Muscle of leg (tissue), 11 donors: Measurements from ENCODE around the gene GUCY2C. TPM values are rescaled to one million over a fixed set of nuclear protein-coding genes. Genes with fewer than 3 reads are reported as not detected.

Source experiments
- DNase-seq: peaks from one replicate; pipeline ENCODE4 v3.0.0; 2013
- H3K27ac ChIP-seq: one replicate; pipeline ENCODE4 v1.5.1; 2013; ENCODE audit warnings: mild to moderate bottlenecking, low read length, control low read depth
- H3K27me3 ChIP-seq: one replicate; pipeline ENCODE4 v1.6.1; 2013; ENCODE audit warnings: low read length; ENCODE audit not compliant: control insufficient read depth, insufficient read depth
- H3K36me3 ChIP-seq: one replicate; pipeline ENCODE4 v1.6.1; 2013; ENCODE audit warnings: low read length; ENCODE audit not compliant: control insufficient read depth, insufficient read depth
- H3K4me1 ChIP-seq: one replicate; pipeline ENCODE4 v1.6.1; 2013; ENCODE audit warnings: low read length; ENCODE audit not compliant: control insufficient read depth, insufficient read depth
- H3K4me3 ChIP-seq: one replicate; pipeline ENCODE4 v1.5.1; 2013; ENCODE audit warnings: low read length, control low read depth
- H3K9me3 ChIP-seq: replicated peaks from 2 replicates; pipeline ENCODE4 v1.6.1; 2013; ENCODE audit warnings: low read depth, low read length; ENCODE audit not compliant: control insufficient read depth
- WGBS: methylation state at CpG from one replicate; pipeline ENCODE4 v1.1.5; 2013; ENCODE audit warnings: missing lambda C conversion rate; ENCODE audit not compliant: insufficient coverage; 5-methylcytosine and 5-hydroxymethylcytosine counted together
- polyA plus RNA-seq, 8 donors: library from polyadenylated mRNA; unstranded; fragments of 120-200 nt; gene quantifications; one replicate each; pipeline versions ENCODE4 v1.2.1 to v1.2.3, GENCODE V29; 2013; ENCODE audit warnings: inconsistent platforms in 1 of 8, low replicate concordance in 1 of 8; ENCODE audit not compliant: insufficient read length in 8 of 8, insufficient read depth in 1 of 8
- total RNA-seq: library from RNA; stranded (reverse); fragments of 120-200 nt; gene quantifications from one replicate; pipeline ENCODE4 v1.2.4, GENCODE V29; 2013

The GUCY2C gene
- total and polyA plus RNA-seq, 9 donors = 0.11 to 6.7 (median 0.22) TPM; not detected in 1

DNA sequence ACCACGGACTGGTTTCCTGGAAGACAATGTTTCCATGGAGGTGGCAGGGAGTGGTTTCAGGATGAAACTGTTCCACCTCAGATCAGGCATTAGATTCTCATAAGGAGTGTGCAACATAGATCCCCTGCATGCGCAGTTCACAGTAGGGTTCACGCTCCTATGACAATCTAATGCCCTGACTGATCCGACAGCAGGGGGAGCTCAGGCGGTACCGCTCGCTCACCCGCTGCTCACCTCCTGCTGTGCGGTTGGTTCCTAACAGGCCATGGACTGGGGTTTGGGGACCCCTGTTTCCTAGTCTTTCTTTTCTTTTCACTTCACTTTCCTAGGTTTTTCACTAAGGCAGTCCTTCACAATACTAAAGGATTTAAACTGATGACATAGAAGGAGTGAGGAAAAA, 39.6 kb downstream of the GUCY2C start:
- Histone ChIP-seq H3K36me3 (no peaks in the 10 kb centered on the region), H3K27me3 (no peaks in the 10 kb centered on the region)

DNA sequence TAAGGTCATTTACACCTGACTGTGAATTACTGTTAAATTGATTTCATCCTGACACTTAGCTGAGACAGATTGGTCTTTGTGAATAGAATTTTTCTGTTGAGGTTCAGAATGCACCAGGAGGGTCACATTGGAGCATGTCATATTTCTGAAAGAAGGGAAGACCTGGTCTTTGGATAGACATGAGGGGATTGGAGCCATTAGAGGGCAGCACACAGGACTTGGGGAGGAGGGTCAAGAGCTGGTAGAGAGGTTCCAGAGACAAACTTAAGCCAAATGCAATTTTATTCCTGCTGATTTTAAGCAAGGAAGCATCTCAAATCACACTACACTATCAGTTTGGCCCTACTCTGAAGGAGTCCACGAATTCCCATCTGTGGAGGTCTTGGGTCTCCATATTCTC, 41.1 kb downstream of the GUCY2C start:
- H3K36me3 ChIP-seq = no peaks in the 10 kb centered on the region
- H3K4me1 ChIP-seq = no peaks in the 10 kb centered on the region
- no peak overlapping the region for H3K4me3 ChIP-seq
- H3K27me3 ChIP-seq = no peaks in the 10 kb centered on the region
- DNase-seq = no peak
- H3K9me3 ChIP-seq = no peaks in the 10 kb centered on the region
- no CpG with 5 or more reads among the region's 1 CpG for WGBS
- H3K27ac ChIP-seq = no peak overlapping the region

More for the DNA sequence above, 39.6 kb downstream of the GUCY2C start:
- DNase-seq = no peak
- 84% methylated on average over 9 of the region's 9 CpGs for WGBS
- Histone ChIP-seq H3K4me3 (no peak overlapping the region), H3K27ac (no peak overlapping the region), H3K9me3 (no peaks in the 10 kb centered on the region), H3K4me1 (no peaks in the 10 kb centered on the region)

DNA sequence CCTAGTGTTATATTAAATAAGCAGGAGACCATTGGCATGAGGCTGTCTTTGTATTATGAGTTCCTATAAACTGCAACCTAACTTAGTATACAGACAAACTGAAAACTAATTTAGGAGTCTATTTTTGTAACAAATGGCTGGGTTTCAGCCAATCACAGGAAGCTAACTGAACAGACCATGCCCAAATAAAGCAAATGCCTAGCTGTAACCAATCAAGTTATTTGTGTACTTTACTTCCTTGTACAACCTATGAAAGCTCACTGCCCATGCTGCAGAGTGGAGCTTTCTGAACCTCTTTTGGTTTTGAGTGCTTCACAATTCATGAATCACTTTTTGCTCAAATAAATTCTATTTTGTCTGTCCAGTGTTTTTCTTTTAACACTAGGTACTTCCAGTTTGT, 41.6 kb downstream of the GUCY2C start:
- H3K36me3 ChIP-seq = no peaks in the 10 kb centered on the region
- no peak overlapping the region for H3K4me3 ChIP-seq
- no peaks in the 10 kb centered on the region for H3K4me1 ChIP-seq
- H3K27me3 ChIP-seq = no peaks in the 10 kb centered on the region
- H3K9me3 ChIP-seq = no peaks in the 10 kb centered on the region
- DNase-seq = no peak
- H3K27ac ChIP-seq = no peak overlapping the region

DNA sequence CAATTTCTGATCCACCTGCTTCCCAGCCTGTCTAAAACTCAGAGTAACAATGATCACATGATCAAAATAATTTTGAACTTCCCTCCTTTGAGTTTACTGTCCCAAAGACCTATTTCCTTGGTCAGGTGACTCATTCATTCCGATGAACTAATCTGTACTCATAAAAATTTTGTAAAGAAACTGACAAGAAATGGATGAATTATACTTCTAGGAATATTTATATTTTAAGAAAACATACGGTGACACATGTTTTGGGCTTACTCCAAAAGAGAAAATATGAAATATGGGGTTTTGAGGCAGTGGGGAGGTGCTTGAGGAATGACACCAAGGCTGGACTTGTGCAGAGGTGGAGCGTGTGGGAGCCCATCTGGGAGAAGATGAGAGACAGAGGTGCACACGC, 42.0 kb downstream of the GUCY2C start:
- DNase-seq = no peak
- no peak overlapping the region for H3K27ac ChIP-seq
- H3K9me3 ChIP-seq = no peaks in the 10 kb centered on the region
- H3K4me1 ChIP-seq = no peaks in the 10 kb centered on the region
- no peaks in the 10 kb centered on the region for H3K27me3 ChIP-seq
- no peak overlapping the region for H3K4me3 ChIP-seq
- no peaks in the 10 kb centered on the region for H3K36me3 ChIP-seq
- no CpG with 5 or more reads among the region's 4 CpGs for WGBS

DNA sequence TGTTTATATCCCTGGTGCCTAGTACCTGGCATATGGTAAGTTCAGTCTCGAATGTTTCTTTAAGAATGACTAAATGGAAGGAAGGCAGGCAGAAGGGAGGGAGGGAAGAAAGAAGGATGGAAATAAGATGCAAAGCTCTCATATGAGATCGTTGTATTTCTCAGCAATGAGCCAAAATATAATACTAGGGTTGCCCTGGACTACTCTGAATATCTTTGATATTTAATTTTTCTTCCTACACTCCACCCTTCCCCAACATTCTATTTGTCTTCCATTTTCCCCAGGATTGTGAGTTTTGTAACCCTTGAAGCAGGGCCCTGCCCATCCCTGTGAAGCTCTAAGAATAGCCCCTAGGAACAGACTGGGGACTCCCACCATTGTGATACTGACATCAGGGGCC, 43.9 kb downstream of the GUCY2C start:
- Histone ChIP-seq H3K27ac (no peak overlapping the region), H3K9me3 (no peaks in the 10 kb centered on the region), H3K4me1 (no peaks in the 10 kb centered on the region), H3K27me3 (no peaks in the 10 kb centered on the region), H3K4me3 (no peak overlapping the region), H3K36me3 (no peaks in the 10 kb centered on the region)
- 83% methylated on average over 1 of the region's 2 CpGs for WGBS
- no peak for DNase-seq

DNA sequence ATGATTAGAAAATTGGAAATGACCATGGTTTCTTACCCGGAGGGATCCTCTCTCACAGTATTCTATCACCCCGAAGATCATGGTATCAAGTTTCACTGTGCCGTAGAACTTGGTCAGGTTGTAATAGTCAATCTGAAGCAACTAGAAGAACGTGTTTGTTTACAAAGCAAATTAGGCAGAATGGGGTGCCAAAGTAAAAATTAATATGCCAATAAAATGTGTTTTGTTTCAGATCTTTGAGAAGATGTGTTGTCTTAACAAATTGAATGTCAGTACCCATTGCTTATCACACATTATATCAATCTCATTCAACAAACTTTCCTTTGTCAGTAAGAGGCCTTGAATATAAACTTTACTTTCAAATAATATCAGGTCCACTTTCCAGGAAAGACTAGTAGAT, 45.0 kb downstream of the GUCY2C start:
- no peaks in the 10 kb centered on the region for H3K9me3 ChIP-seq
- no CpG with 5 or more reads among the region's 4 CpGs for WGBS
- H3K4me3 ChIP-seq = no peak overlapping the region
- no peaks in the 10 kb centered on the region for H3K36me3 ChIP-seq
- DNase-seq = no peak
- H3K4me1 ChIP-seq = no peaks in the 10 kb centered on the region
- no peaks in the 10 kb centered on the region for H3K27me3 ChIP-seq
- no peak overlapping the region for H3K27ac ChIP-seq

DNA sequence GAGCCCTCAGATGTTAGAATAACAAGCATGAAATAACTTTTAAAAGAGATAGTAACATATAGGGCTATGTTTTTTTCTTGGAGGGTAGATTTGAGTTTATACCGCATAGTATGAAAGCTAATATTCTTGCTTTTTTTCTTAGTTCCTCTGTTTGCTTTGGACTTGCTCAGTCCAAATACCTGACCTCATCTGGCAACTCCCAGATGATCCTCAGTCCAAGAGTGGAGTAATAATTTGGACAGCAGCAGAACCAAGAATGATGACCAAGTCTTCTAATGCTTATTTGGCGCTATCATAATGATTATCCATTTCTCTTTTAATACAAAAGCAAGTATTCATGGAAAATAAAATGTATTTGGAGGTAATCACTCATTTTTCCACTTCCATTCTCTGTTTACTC, 45.6 kb downstream of the GUCY2C start:
- Histone ChIP-seq H3K27me3 (no peaks in the 10 kb centered on the region), H3K4me3 (no peak overlapping the region), H3K36me3 (no peaks in the 10 kb centered on the region), H3K27ac (no peak overlapping the region), H3K4me1 (no peaks in the 10 kb centered on the region), H3K9me3 (no peaks in the 10 kb centered on the region)
- DNase-seq = peak; percentile 89
- no CpG with 5 or more reads among the region's 2 CpGs for WGBS

DNA sequence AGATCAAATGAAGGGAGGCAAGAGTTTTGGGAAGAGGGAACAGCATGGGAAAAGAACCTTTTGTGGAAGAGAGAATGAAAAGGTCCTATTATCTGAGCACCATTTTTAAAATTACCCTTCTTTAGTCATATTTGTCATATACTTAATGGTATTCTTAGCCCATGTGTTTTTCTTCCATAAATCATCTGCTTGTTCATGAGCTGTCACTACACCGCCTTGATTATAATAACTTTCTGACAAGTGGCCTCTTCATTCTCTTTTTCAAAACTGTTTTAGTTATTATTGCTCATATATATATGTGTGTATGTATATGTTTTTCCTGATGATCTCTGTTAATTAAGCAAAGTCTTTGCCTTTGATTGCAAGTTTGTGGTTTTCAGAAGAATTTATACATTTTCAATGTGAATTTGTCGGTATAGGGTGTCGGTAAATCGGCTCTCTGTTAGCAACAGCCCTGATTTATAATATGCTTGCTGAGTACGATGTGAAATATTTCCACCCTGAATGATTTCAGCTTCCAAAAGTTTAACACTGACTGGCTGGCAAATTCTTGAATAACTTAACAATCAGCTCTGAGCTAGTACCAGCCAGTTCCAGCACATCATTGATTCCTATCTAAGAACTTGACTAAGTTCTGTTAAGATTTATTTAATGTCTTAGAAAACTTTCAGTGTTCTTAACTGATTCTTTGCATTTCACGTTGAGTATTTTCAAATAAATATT, 49.2 kb downstream of the GUCY2C start:
- Histone ChIP-seq H3K27ac (no peak overlapping the region), H3K36me3 (no peaks in the 10 kb centered on the region), H3K9me3 (no peaks in the 10 kb centered on the region), H3K27me3 (no peaks in the 10 kb centered on the region), H3K4me3 (no peak overlapping the region), H3K4me1 (no peaks in the 10 kb centered on the region)
- no CpG with 5 or more reads among the region's 6 CpGs for WGBS
- no peak for DNase-seq

DNA sequence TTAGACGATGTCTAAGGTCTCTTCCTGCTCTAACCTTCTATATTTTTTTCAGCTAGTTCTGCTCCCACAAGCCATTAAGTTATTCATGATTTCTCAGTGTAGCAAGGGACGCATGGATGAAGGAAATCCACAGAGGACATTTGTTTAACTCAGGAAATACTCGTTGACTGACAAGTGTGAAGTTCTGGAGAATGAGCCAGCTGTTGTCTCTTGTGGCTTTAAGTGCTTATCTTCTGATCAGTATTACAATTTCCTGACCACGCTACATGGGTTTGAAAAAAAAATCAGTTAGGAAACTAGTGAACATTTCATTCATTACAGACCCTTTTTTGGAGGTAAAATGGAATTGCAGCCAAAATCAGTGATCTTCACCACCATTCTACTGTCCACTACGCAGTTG, 53.1 kb downstream of the GUCY2C start:
- Histone ChIP-seq H3K9me3 (no peaks in the 10 kb centered on the region), H3K4me1 (no peaks in the 10 kb centered on the region), H3K27ac (no peak overlapping the region), H3K27me3 (no peaks in the 10 kb centered on the region), H3K36me3 (no peaks in the 10 kb centered on the region), H3K4me3 (no peak overlapping the region)
- WGBS = no CpG with 5 or more reads among the region's 5 CpGs
- DNase-seq = no peak

DNA sequence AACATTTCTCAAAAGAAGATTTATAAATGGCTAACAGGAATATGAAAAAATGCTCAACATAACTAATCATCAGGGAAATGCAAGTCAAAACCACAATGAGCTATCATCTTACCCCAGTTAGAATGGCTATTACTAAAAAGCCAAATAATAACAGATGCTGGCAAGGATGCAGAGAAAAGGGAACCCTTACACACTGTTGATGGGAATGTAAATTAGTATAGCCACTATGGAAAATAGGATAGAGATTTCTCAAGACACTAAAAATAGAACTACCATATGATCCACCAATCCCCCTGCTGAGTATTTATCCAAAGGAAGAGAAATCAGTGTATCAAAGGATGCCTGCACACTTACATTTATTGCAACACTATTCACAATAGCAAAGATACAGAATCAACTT, 58.3 kb downstream of the GUCY2C start:
- no peak overlapping the region for H3K4me3 ChIP-seq
- DNase-seq = no peak
- H3K27me3 ChIP-seq = no peaks in the 10 kb centered on the region
- H3K27ac ChIP-seq = no peak overlapping the region
- H3K4me1 ChIP-seq = no peaks in the 10 kb centered on the region
- no peaks in the 10 kb centered on the region for H3K36me3 ChIP-seq
- peaks cover 2% of the 10 kb centered on the region for H3K9me3 ChIP-seq

DNA sequence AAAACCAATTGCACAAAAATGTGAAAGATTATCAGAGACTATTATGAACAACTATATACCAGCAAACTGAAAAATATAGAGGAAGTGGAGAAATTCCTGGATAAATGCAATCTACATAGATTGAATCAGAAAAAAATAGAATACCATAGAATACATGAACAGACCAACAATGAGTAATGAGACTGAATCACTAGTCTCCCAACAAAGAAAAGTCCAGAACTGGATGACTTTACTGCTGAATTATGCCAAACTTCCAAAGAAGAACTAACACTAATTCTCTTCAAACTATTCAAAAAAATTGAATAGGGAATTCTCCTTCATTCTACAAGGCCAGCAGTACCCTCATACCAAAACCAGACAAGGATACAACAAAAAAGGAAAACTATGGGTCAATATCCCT, 60.6 kb downstream of the GUCY2C start:
- Histone ChIP-seq H3K36me3 (no peaks in the 10 kb centered on the region), H3K27ac (no peak overlapping the region), H3K4me3 (no peak overlapping the region), H3K9me3 (peaks cover 2% of the 10 kb centered on the region), H3K27me3 (no peaks in the 10 kb centered on the region), H3K4me1 (no peaks in the 10 kb centered on the region)
- no peak for DNase-seq
